ENCODE data around the gene ASCL3.

DNA sequence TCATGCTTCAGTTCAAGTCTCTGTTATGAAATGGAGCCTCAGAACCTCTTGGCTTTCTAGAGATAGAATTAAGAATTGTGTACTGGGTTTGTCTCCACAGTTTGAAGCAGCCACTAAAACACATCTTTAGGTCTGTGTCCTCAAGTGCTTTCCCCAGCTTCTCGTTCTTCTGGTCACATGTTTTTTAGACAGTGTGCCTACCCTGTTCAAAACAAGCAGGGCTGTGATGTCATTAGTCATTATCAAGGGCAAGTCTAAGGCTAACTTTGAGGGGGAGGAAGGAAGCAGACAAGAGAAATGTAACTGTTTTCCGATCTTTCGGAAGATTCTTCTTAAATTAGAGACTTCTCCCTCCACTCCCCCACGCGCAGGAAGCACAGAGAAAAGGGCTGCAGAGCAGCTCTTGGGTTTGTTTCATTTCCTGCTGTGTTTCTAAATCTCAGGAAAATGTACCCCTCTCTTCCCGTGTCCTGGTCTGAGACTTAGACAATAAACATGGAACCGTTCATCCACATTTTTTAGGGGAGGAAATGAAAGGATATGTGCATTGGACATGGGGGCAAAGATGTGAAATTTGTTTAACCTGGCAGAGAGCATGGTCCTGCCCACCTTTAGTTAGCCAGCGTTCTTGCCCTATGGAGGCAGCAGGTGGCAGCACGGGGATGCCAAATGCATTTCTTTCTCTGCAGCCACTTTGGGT, 28.7 kb downstream of the ASCL3 start:
- TF ChIP-seq EP300 (IDR thresholded peaks at IDR 0.05; ENCODE audit: low read depth) (no peak), POLR2AphosphoS5 (IDR thresholded peaks at IDR 0.05) (no peak)
- TF ChIP-seq, protein P1, sequence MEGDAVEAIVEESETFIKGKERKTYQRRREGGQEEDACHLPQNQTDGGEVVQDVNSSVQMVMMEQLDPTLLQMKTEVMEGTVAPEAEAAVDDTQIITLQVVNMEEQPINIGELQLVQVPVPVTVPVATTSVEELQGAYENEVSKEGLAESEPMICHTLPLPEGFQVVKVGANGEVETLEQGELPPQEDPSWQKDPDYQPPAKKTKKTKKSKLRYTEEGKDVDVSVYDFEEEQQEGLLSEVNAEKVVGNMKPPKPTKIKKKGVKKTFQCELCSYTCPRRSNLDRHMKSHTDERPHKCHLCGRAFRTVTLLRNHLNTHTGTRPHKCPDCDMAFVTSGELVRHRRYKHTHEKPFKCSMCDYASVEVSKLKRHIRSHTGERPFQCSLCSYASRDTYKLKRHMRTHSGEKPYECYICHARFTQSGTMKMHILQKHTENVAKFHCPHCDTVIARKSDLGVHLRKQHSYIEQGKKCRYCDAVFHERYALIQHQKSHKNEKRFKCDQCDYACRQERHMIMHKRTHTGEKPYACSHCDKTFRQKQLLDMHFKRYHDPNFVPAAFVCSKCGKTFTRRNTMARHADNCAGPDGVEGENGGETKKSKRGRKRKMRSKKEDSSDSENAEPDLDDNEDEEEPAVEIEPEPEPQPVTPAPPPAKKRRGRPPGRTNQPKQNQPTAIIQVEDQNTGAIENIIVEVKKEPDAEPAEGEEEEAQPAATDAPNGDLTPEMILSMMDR (IDR thresholded peaks at IDR 0.05) = peak; percentile 37 to 46 (median 40)
